Measurements from ENCODE around the gene COL16A1.

DNA sequence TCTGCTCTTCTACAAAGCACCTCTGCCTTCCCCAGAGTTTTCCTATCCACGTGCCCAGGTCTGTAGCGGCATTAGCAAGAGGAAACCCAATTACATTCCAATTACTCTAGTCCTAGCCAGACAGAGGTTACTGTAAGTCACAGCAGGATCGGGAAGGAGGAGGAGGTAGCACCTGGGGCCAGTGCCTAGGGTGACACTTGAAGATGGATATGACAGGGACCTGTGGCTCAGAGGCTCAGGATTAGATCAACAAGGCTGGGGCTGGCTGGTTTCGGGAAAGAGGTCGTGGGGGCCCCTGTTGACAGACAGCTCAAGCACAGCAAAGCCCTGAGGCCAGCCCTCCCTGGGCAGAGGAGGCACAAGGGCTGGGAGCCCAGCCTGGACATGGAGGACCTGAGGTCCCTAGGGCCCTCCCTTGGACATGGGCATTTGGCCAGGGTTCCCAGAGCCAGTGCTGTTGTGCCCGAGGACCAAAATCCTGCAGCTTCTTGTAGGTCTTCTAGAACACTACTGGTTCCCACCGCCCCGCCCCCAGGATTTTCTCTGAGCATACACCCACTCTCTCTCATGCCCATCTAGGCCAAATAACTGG lies 89.3 kb downstream of the COL16A1 start:
- TF ChIP-seq, protein P1, sequence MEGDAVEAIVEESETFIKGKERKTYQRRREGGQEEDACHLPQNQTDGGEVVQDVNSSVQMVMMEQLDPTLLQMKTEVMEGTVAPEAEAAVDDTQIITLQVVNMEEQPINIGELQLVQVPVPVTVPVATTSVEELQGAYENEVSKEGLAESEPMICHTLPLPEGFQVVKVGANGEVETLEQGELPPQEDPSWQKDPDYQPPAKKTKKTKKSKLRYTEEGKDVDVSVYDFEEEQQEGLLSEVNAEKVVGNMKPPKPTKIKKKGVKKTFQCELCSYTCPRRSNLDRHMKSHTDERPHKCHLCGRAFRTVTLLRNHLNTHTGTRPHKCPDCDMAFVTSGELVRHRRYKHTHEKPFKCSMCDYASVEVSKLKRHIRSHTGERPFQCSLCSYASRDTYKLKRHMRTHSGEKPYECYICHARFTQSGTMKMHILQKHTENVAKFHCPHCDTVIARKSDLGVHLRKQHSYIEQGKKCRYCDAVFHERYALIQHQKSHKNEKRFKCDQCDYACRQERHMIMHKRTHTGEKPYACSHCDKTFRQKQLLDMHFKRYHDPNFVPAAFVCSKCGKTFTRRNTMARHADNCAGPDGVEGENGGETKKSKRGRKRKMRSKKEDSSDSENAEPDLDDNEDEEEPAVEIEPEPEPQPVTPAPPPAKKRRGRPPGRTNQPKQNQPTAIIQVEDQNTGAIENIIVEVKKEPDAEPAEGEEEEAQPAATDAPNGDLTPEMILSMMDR (IDR thresholded peaks at IDR 0.05) = no peak
- TF ChIP-seq EP300 (IDR thresholded peaks at IDR 0.05) = no peak
- no peak for TF ChIP-seq POLR2AphosphoS5 (IDR thresholded peaks at IDR 0.05)
